ENCODE measurements around the gene SPINK4.

The SPINK4 gene

GRCh38 chr9:33239921-33240320 lies at the start of gene SPINK4:
Gene SPINK4 (plus strand): TSS chr9:33240167. CDS start chr9:33240209, 42 bp downstream.
- no peak for DNase-seq (ENCODE audit: low read depth, low spot score)

GRCh38 chr9:33192493-33193255 lies 47.3 kb upstream of the SPINK4 start:
- no peak for DNase-seq (ENCODE audit: low read depth, low spot score)

GRCh38 chr9:33193818-33194217 lies 46.1 kb upstream of the SPINK4 start:
- no peak for DNase-seq (ENCODE audit: low read depth, low spot score)

GRCh38 chr9:33196736-33197135 lies 43.2 kb upstream of the SPINK4 start:
- no peak for DNase-seq (ENCODE audit: low read depth, low spot score)

GRCh38 chr9:33197279-33198152 lies 42.5 kb upstream of the SPINK4 start:
- no peak for DNase-seq (ENCODE audit: low read depth, low spot score)

GRCh38 chr9:33198165-33198564 lies 41.8 kb upstream of the SPINK4 start:
- no peak for DNase-seq (ENCODE audit: low read depth, low spot score)

GRCh38 chr9:33202018-33202417 lies 37.9 kb upstream of the SPINK4 start:
- no peak for DNase-seq (ENCODE audit: low read depth, low spot score)

- DNase-seq (ENCODE audit: low read depth, low spot score): peak; percentile 39
Measured at GRCh38 chr9:33202552-33203201, 37.3 kb upstream of the SPINK4 start.

GRCh38 chr9:33209394-33209793 lies 30.6 kb upstream of the SPINK4 start:
- no peak for DNase-seq (ENCODE audit: low read depth, low spot score)

- no peak for DNase-seq (ENCODE audit: low read depth, low spot score)
Measured at GRCh38 chr9:33210006-33210715, 29.8 kb upstream of the SPINK4 start.

GRCh38 chr9:33211695-33212393 lies 28.1 kb upstream of the SPINK4 start:
- no peak for DNase-seq (ENCODE audit: low read depth, low spot score)

- no peak for DNase-seq (ENCODE audit: low read depth, low spot score)
Measured at GRCh38 chr9:33220681-33221567, 19.0 kb upstream of the SPINK4 start.

GRCh38 chr9:33221568-33221884 lies 18.4 kb upstream of the SPINK4 start:
- DNase-seq (ENCODE audit: low read depth, low spot score): no peak

- no peak for DNase-seq (ENCODE audit: low read depth, low spot score)
Measured at GRCh38 chr9:33222031-33222430, 17.9 kb upstream of the SPINK4 start.

- DNase-seq (ENCODE audit: low read depth, low spot score): no peak
Measured at GRCh38 chr9:33223696-33224095, 16.3 kb upstream of the SPINK4 start.

- peak; percentile 69 for DNase-seq (ENCODE audit: low read depth, low spot score)
Measured at GRCh38 chr9:33225319-33226147, 14.4 kb upstream of the SPINK4 start.

GRCh38 chr9:33227008-33227398 lies 13.0 kb upstream of the SPINK4 start:
- DNase-seq (ENCODE audit: low read depth, low spot score): no peak

- no peak for DNase-seq (ENCODE audit: low read depth, low spot score)
Measured at GRCh38 chr9:33227741-33228140, 12.2 kb upstream of the SPINK4 start.

- no peak for DNase-seq (ENCODE audit: low read depth, low spot score)
Measured at GRCh38 chr9:33228606-33229005, 11.4 kb upstream of the SPINK4 start.
